SK-N-DZ (cell line): ENCODE measurements around the gene ZNF473.
"Not testable (repeated sequence)": the region's sequence is repeated elsewhere in the genome, so short reads cannot be mapped to it uniquely, and the experiment has no call there.

ENCODE experiments used
- DNase-seq: peaks from one replicate; pipeline ENCODE4 v3.0.0-alpha.2; 2015; ENCODE audit warnings: low spot score

ZNF473 gene

DNA sequence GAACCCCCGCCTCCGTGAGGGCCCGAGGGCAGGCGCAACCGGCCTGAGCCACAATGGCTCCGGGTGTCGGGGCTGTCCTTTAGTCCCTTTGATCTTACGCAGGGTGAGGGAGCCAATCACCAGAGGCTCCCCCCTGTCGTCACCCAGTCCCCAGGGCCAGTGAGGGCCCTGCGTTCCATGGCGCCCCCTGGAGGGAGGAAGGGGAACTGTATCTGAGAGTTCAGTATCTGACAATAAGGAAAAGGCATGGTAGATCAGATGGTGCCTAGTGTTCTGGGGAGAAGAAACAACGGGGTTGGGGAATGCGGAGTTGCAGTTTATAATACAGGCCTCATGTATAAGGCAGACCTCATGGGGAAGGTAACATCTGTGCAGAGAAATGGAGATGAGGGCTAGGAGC is 72.1 kb downstream of the ZNF473 start:
- not testable (repeated sequence) for DNase-seq

DNA sequence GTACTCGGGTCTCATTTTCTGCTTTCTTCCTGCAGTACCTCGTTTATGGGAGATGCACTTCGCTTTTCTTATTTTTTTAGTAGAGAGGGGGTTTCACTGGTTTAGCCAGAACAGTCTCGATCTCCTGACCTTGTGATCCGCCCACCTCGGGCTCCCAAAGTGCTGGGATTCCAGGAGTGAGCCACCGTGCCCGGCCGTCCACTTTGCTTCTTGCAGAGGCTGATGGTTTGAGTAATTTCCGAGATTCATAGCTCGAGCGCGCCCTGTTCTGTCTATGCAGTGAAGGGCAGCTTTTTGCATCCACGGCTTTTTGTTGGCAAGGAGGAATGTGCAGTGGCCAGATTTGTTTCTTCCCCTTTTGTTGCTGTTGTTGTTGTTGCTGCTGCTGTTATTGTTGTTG is 73.1 kb downstream of the ZNF473 start:
- DNase-seq, result not testable (repeated sequence)

GRCh38 chr19:50099696-50100095 is 73.9 kb downstream of the ZNF473 start:
- not testable (repeated sequence) for DNase-seq

GRCh38 chr19:50100946-50101345 is 75.1 kb downstream of the ZNF473 start:
- not testable (repeated sequence) for DNase-seq
